Stimulated activated CD8-positive, alpha-beta memory T cell treated with anti-CD3 and anti-CD28 coated beads, Interleukin-7, amount 100 ng/mL, for 4 hours (primary cell): ENCODE data around the gene TMEM196.
"Not testable (repeated sequence)": the region's sequence is repeated elsewhere in the genome, so short reads cannot be mapped to it uniquely, and the experiment has no call there.

Source experiments
- DNase-seq, 2 donors: peaks; one replicate each; pipeline ENCODE4 v3.0.0-alpha.2; 2020; ENCODE audit warnings: low read depth in 2 of 2

Gene TMEM196

GRCh38 chr7:19707240-19707639 is 66.2 kb downstream of the TMEM196 start:
- no peak for DNase-seq

GRCh38 chr7:19705663-19706062 is 67.8 kb downstream of the TMEM196 start:
- DNase-seq = no peak

GRCh38 chr7:19701471-19701870 is 71.9 kb downstream of the TMEM196 start:
- no peak for DNase-seq

GRCh38 chr7:19700936-19701335 is 72.5 kb downstream of the TMEM196 start:
- DNase-seq = no peak

GRCh38 chr7:19698331-19698730 is 75.1 kb downstream of the TMEM196 start:
- no peak for DNase-seq

- no peak for DNase-seq
Observed at GRCh38 chr7:19696926-19697325, 76.5 kb downstream of the TMEM196 start.

- DNase-seq = no peak
Observed at GRCh38 chr7:19692111-19692828, 81.1 kb downstream of the TMEM196 start.

- DNase-seq = no peak
Observed at GRCh38 chr7:19690736-19691135, 82.7 kb downstream of the TMEM196 start.

- not testable (repeated sequence) for DNase-seq
Observed at GRCh38 chr7:19689130-19689529, 84.3 kb downstream of the TMEM196 start.

GRCh38 chr7:19681596-19681995 is 91.8 kb downstream of the TMEM196 start:
- no peak for DNase-seq

- DNase-seq = no peak
Observed at GRCh38 chr7:19677180-19677579, 96.2 kb downstream of the TMEM196 start.

- DNase-seq = no peak
Observed at GRCh38 chr7:19675816-19676215, 97.6 kb downstream of the TMEM196 start.

- no peak for DNase-seq
Observed at GRCh38 chr7:19674266-19674960, 99.0 kb downstream of the TMEM196 start.

- no peak for DNase-seq
Observed at GRCh38 chr7:19670806-19671205, 102.6 kb downstream of the TMEM196 start.
